MCF 10A (cell line): ENCODE data around the gene ZNF429. TPM values are rescaled to one million over a fixed set of nuclear protein-coding genes. Genes with fewer than 3 reads are reported as not detected.

ENCODE experiments used
- Bru-seq: library from RNA; stranded (reverse); fragments of 400-500 nt; gene quantifications from one replicate; lab custom pipeline; 2021; lab: Mats Ljungman, UMichigan
- BruChase-seq, 2 experiments: library from RNA; stranded (reverse); fragments of 400-500 nt; gene quantifications; one replicate each; lab custom pipeline; 2021; lab: Mats Ljungman, UMichigan
- BruUV-seq: library from RNA; stranded (reverse); fragments of 400-500 nt; replicated peaks from 2 replicates; lab custom pipeline; 2021; lab: Mats Ljungman, UMichigan
- CTCF ChIA-PET: fragments of 300-600 bp; sonication (Branson Sonifier 250); formaldehyde crosslinking; extraction: SDS; loops from one replicate; lab custom pipeline; 2021; ENCODE audit warnings: antibody characterized with exemption, inconsistent platforms; lab: Yijun Ruan, JAX
- POLR2A ChIA-PET: fragments of 300-600, 350-650 bp; sonication (Branson Sonifier 250); formaldehyde crosslinking; extraction: SDS; loops from one replicate; lab custom pipeline; 2020; ENCODE audit warnings: antibody characterized with exemption, inconsistent platforms; lab: Yijun Ruan, JAX
- DNase-seq: peaks from one replicate; pipeline ENCODE4 v3.0.0-alpha.2; 2018; ENCODE audit not compliant: unreplicated experiment
- H3K27ac Mint-ChIP-seq: one replicate; pipeline ENCODE4 v1.8.0; 2022; ENCODE audit warnings: mild to moderate bottlenecking, low read depth, mixed read lengths; ENCODE audit not compliant: unreplicated experiment
- H3K27me3 Mint-ChIP-seq: one replicate; pipeline ENCODE4 v1.8.0; 2022; ENCODE audit warnings: mixed read lengths; ENCODE audit not compliant: insufficient read depth, unreplicated experiment
- H3K36me3 Mint-ChIP-seq: one replicate; pipeline ENCODE4 v1.8.0; 2022; ENCODE audit warnings: mild to moderate bottlenecking, moderate library complexity, mixed read lengths; ENCODE audit not compliant: insufficient read depth, unreplicated experiment
- H3K4me1 Mint-ChIP-seq: one replicate; pipeline ENCODE4 v1.8.0; 2022; ENCODE audit warnings: mixed read lengths; ENCODE audit not compliant: insufficient read depth, unreplicated experiment
- H3K4me3 Mint-ChIP-seq: one replicate; pipeline ENCODE4 v1.8.0; 2022; ENCODE audit warnings: mild to moderate bottlenecking, moderate library complexity, mixed read lengths; ENCODE audit not compliant: unreplicated experiment
- H3K9me3 Mint-ChIP-seq: one replicate; pipeline ENCODE4 v1.8.0; 2022; ENCODE audit warnings: mixed read lengths; ENCODE audit not compliant: unreplicated experiment
- CTCF ChIP-seq: fragments of 200-600 bp; IDR thresholded peaks from one replicate; pipeline ENCODE4 v1.8.0; 2022; ENCODE audit warnings: antibody characterized with exemption, mild to moderate bottlenecking; ENCODE audit not compliant: unreplicated experiment
- intact Hi-C: fragments of 100-400 bp; cut with micrococcal nuclease; formaldehyde crosslinking; loops from 2 replicates; pipeline ENCODE4 v1.14.1; 2022
- long read RNA-seq: library from polyadenylated mRNA; stranded (forward); transcript quantifications from one replicate; pipeline ENCODE4 v2.0.0, GENCODE V29; 2022
- total RNA-seq: library from RNA; stranded (reverse); gene quantifications from 2 replicates; pipeline ENCODE4 v1.2.3, GENCODE V29; 2022

ZNF429 gene
- 3.7 and 4.0 TPM in 2 replicates for total RNA-seq
- percentile 50 among the genes with signal in this experiment for Bru-seq, nascent RNA
- percentile 57 among the genes with signal in this experiment for BruChase-seq, experiment 1, labeled RNA remaining after a 6-hour chase
- percentile 59 among the genes with signal in this experiment for BruChase-seq, experiment 2, labeled RNA remaining after a 2-hour chase
- long read RNA-seq, transcript ZNF429-201 (4 exons, 2,233 nt): major isoform, 5 of 11 reads
- long read RNA-seq, partial matches to known transcripts: 2 of 11 reads
- long read RNA-seq, other reads (novel, unspliced or antisense): 3 of 11 reads

DNA sequence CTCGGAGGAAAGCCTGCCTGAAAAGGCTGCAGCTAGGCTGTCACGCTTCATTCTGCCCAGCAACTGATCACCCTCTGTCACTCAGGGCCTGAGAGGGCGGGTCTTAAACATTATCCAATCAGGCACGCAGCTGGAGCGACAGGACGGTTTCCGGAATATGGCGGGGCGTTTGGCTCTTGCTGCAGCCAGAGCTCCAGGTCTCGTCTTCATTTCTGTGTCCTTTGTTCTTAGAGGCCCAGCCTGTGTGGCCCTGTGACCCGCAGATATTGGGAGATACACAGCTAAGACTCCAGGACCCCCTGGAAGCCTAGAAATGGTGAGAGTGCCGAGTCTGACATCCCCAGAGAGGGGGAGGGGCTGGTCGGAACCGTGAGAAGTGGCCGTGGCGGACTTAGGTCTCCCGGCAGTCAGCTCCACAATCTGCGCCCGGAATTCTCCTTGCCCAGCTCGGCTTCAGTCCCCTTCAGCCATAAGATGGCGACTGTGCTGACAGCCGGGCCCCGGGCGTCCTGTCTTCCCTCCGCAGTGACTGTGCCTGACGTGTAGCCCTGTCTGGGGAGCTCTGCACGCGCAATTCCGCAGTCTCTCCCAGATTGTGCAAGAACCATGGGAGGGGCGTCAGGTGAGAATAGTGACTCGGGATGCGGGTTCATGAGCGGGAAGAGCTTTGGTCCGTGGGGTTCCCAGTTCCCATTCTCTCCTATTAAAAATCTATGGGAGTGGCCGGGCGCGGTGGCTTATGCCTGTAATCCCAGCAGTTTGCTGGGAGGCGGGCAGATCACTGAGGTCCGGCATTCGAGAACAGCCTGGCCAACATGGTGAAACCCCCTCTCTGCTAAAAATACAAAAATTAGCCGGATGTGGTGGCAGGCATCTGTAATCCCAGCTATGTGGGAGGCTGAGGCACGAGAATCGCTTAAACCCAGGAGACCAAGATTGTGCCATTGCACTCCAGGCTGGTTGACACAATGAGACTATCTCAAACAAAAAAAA, at the start of gene ZNF429:
ZNF429 (plus strand) TSS at position 144 of the 993 bp plus-strand sequence; CDS start at position 314, 170 bp downstream.
- POLR2A ChIA-PET: interaction anchor here (0.6 to 3.1 kb wide), 17 partner anchors 11 to 1889 kb away, joined by 3 to 29 read pairs (median 4); partner anchors contain the start of genes ZNF100, ZNF493, ZNF708 and ZNF738

GRCh38 chr19:21460686-21461085, 44.7 kb upstream of the ZNF429 start:
- Mint-ChIP-seq H3K27me3 (no peaks in the 10 kb centered on the region), H3K9me3 (peaks cover 16% of the 10 kb centered on the region), H3K36me3 (peaks cover 4% of the 10 kb centered on the region), H3K4me3 (no peak overlapping the region), H3K27ac (no peak overlapping the region), H3K4me1 (no peaks in the 10 kb centered on the region)
- CTCF ChIA-PET: no interaction called here
- intact Hi-C loops: no loop called here
- DNase-seq: no peak
- no peak for TF ChIP-seq CTCF
- BruUV-seq: no TSS peak
- POLR2A ChIA-PET: no interaction called here

More for the DNA sequence above, at the start of gene ZNF429:
- Mint-ChIP-seq H3K4me1 (no peaks in the 10 kb centered on the region), H3K27ac (peak within 1 kb of the TSS; percentile 95), H3K9me3 (peaks cover 21% of the 10 kb centered on the region), H3K27me3 (no peaks in the 10 kb centered on the region), H3K4me3 (peak within 1 kb of the TSS; percentile 92), H3K36me3 (no peaks in the 10 kb centered on the region)
- intact Hi-C loops: loop anchor here (5.0 kb wide), 1 partner anchor 262 kb away; the partner anchor contains the start of gene ZNF100
- CTCF ChIA-PET: interaction anchor here (0.5 to 1.2 kb wide), 7 partner anchors 21 to 226 kb away, joined by 3 to 6 read pairs (median 3); no protein-coding TSS in a partner anchor
- peak; percentile 90 for DNase-seq
- TF ChIP-seq CTCF: no peak
- TSS peak; percentile 56 for BruUV-seq

- BruUV-seq: no TSS peak
- ChIA-PET POLR2A (interaction anchor here (0.6 kb wide), 1 partner anchor 22 kb away, joined by 3 read pairs; no protein-coding TSS in a partner anchor), CTCF (no interaction called here)
- Mint-ChIP-seq H3K36me3 (peaks cover 4% of the 10 kb centered on the region), H3K27ac (no peak overlapping the region), H3K4me1 (no peaks in the 10 kb centered on the region), H3K4me3 (no peak overlapping the region), H3K27me3 (no peaks in the 10 kb centered on the region), H3K9me3 (peaks cover 16% of the 10 kb centered on the region)
- intact Hi-C loops: no loop called here
- no peak for TF ChIP-seq CTCF
- DNase-seq: no peak
Observed at GRCh38 chr19:21462540-21462939, 42.9 kb upstream of the ZNF429 start.
